HG02623 (cell line): ENCODE data around the gene EDC3.

ENCODE experiments used
- ATAC-seq: cut with Tn5 transposase; IDR thresholded peaks from one replicate; pipeline ENCODE4 v1.9.1; 2021; ENCODE audit warnings: moderate library complexity; ENCODE audit not compliant: unreplicated experiment

EDC3 gene

GRCh38 chr15:74626752-74627692 is 68.8 kb downstream of the EDC3 start:
- peak; percentile 47 for ATAC-seq

GRCh38 chr15:74626336-74626735 is 69.5 kb downstream of the EDC3 start:
- no peak for ATAC-seq

- no peak for ATAC-seq
Measured at GRCh38 chr15:74625693-74626092, 70.1 kb downstream of the EDC3 start.

GRCh38 chr15:74624020-74624602 is 71.7 kb downstream of the EDC3 start:
- no peak for ATAC-seq

DNA sequence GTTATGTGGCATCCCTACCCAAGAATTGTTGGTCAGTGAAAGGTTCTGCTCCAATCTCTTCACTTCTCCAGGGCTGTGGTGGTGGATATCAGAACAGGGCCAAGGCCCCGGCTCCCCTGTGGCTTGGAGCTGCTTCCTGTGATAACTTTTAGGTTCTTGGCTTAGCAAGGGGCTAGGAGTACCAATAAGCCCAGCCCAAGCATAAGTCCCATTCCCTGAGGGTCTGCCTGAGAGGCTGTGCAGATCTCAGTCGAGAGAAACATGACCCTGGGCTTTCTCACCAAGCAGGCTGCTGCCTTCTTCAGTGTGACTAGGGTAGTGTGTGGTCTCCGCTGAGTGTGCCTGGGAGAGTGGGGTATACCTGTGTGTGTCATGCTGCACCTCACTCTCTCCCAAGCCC is 73.1 kb downstream of the EDC3 start:
- ATAC-seq, result no peak

DNA sequence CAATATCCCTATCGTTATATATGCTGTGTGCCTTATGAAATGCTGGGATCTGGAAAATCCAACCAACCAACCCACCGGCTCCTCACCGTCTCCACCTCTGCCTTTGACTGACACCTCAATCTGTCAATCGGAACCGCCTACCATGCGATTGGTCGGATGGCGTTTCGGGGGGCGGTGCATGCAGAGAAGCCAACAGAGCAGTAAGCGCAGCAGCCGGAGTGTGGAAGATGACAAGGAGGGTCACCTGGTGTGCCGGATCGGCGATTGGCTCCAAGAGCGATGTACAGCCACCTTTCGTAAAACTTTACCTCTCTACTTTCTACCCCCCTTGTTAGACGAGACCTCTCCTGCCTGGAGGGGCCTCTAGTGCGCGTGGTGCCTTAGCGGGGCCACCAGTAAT is 73.9 kb downstream of the EDC3 start:
- no peak for ATAC-seq

DNA sequence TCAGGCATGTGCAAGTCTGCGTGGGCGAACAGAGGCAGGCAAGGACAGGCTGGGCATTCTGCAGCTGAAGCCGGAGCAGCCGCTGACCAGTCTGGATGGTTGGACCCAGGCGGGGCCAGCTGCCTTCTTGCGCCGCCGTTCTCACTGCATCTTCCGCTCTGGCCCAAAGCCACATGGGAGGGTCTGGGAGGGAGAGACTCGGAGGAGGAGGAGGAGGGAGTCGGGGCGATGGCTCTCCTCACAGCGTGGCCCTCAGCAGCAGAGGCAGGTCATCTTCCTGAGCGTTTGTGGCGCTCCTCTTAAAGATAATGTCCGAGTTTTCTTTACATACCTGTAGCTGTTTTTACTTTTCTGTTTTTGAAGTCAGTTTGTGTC is 74.3 kb downstream of the EDC3 start:
- ATAC-seq, result no peak

DNA sequence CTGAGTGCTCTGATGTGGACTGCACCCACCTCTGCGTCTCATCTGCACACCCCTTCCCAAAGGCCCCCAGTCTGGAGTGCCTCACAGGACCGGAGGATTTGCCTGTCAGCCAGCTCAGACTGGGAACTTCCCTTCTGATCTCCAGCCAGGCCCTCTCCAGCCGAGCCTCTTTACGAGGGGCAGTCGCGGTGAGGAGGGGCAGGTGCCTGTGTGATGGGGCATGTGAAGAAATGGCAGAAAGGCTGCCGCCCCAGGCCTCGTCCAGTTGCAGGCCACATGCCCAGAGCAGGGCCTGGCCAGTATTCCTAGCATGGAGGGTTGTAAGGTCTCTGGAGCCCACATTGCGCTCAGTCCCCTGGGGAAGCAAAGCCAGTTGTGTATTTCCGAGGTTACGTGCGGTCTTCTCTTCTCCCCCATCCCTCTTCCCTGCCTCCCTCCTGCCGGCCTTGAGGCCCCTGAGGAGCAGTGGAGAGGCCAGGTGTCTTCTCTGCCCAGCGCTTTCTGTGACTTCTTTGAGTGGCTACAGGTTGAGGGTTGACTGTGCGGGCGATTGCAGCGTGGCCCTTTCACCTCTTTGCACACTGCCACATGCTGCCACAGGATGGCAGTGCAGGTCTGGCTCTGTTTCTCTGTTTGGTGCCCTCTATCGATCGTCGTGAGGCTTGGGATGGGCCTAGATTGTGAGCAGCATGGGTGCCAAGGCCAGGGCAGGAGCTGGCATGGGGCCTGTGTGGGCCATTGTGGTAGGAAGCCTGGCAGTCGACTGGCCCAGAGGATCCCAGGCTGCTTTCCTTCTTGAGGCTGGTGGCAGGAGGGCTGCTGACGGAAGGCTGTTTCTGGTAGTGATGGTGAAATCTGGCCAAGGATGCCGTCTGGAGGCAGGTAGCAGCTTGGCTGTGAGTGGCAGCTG is 74.9 kb downstream of the EDC3 start:
- ATAC-seq, result no peak

DNA sequence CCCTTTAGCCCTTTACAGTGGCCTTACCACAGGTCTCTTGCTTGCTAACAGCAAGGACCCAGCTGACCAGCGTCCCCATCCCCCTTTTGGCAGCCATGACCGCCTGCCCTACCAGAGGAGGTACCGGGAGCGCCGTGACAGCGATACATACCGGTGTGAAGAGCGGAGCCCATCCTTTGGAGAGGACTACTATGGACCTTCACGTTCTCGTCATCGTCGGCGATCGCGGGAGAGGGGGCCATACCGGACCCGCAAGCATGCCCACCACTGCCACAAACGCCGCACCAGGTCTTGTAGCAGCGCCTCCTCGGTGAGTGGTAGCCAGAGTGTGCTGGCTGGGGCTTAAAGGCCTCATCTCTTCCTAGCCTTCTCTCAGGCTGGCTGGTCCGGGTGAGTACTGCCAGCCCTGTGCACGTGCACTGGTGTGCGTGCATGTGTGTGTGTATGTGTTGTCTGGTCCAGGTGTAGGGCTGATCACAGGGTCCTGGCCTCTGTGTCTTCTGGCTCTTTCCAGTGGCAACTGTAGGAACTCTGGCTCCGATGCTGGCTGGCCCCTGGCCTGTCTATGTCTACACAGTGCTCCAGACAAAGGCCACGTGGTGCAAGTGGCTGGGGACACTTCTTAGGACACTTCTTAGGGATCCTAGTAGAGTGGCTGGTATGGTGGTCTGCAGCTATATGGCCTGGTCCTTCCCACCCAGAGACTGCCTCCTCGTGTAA is 75.7 kb downstream of the EDC3 start:
- ATAC-seq, result no peak

GRCh38 chr15:74618841-74619596 is 76.8 kb downstream of the EDC3 start:
- no peak for ATAC-seq

DNA sequence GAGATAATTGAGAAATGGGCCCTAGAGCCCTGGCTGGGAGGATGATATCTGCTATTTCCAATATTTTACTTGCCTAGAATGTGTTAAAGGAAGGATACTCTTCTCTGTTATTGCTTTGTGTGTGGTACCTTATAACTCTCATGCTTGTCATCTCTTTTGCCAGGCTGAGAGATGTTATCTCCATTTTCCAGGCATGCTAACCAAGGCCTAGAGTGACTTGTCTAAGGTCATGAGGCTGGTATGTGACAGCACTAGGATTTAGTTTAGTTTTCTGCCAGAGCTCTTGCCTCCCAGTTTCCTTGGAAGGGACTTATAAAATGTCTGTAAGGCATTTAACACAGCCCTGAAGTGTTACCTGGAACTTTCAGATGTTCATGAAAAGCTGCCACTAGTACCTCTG is 78.8 kb downstream of the EDC3 start:
- ATAC-seq, result no peak

DNA sequence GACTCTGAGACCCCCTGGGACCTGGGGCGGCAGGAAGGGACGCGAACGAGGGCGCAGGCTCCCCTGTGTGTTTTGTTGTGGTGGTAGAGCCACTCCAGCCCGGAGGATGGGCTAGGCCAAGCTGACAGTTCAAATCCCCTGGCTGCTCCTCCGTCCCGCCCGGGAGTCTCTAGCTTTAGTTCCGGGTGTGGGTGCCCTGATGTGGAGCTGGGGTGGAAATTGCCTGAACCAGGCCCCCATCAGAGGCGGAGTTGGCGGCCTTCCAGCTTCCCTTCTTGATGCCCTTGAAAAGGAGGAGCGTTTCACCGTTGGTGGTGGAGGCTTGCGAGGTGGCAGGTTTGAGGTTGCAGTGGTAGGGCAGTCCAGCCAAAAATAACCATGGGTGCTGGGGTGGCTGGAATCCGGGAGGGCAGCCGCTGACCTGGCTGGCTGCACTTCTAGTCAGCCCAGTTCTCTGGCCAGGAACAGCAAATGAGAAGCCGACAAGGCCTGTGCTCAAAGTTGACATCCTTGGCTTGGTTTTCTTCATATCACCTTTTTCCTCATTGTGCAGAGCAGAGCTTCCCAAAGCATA is 79.4 kb downstream of the EDC3 start:
- ATAC-seq, result no peak

GRCh38 chr15:74615508-74616365 is 80.1 kb downstream of the EDC3 start, which contains the start of gene CLK3:
CLK3 (plus strand) TSS chr15:74615836; CDS start chr15:74619197, 3,361 bp downstream.
- ATAC-seq, result peak; percentile 80

- ATAC-seq, result peak; percentile 41
Measured at GRCh38 chr15:74614744-74615507, 80.9 kb downstream of the EDC3 start.

DNA sequence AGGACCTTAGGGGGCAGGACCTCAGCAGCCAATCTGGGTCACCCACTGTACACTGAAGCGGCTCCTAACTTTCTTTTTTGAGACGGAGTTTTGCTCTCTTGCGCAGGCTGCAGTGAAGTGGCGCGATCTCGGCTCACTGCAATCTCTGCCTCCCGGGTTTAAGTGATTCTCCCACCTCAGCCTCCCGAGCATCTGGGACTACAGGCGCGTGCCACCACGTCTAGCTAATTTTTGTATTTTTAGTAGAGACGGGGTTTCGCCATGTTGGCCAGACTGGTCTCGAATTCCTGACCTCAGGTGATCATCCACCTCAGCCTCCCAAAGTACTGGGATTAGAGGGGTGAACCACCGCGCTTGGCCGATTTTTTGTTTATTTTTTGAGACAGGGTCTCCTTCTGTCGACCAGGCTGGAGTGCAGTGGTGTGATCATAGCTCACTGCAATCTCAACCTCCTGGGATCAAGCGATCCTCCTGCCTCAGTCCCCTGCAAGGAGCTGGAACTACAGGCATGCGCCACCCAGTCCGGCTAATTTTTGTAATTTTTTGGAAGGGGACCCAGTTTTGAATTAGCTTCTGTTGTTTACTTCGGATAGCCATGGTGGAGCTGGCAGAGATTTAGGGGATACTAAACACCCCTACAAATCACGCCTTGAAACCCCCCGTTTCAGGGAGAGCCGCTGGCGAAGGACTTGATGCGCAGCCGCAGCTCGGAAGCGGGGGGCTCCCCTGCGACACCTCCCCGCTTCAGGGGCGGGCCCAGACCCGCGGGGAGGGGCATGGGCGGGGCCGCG is 81.7 kb downstream of the EDC3 start:
- ATAC-seq, result no peak

- no peak for ATAC-seq
Measured at GRCh38 chr15:74613089-74613952, 82.5 kb downstream of the EDC3 start.
